HepG2 (cell line): ENCODE measurements around the gene ABT1. TPM values are rescaled to one million over a fixed set of nuclear protein-coding genes. Genes with fewer than 3 reads are reported as not detected.

Source experiments
- CENPX ChIP-seq: sonication (generic); formaldehyde crosslinking; IDR thresholded peaks from 2 replicates; pipeline ENCODE4 v1.9.0; 2021; ENCODE audit warnings: mild to moderate bottlenecking, missing genetic modification reagents, moderate library complexity
- EP300 ChIP-seq, 3 experiments: sonication (generic) in 1 of 3; formaldehyde crosslinking in 1 of 3; IDR thresholded peaks; 2 replicates each; pipeline versions ENCODE4 v1.5.1 to v1.6.1; 2011 to 2020; ENCODE audit warnings: low read depth in 2 of 3, low read length in 2 of 3, borderline replicate concordance in 1 of 3, improper control_type of control experiment in 1 of 3, mild to moderate bottlenecking in 1 of 3, missing genetic modification reagents in 1 of 3, moderate library complexity in 1 of 3
- FLYWCH1 ChIP-seq: sonication (generic); formaldehyde crosslinking; IDR thresholded peaks from 2 replicates; pipeline ENCODE4 v1.8.1; 2023; ENCODE audit warnings: mild to moderate bottlenecking, missing genetic modification reagents
- FOXM1 ChIP-seq: sonication (generic); formaldehyde crosslinking; IDR thresholded peaks from 2 replicates; pipeline ENCODE4 v1.5.0; 2020; ENCODE audit warnings: missing genetic modification reagents
- HNF1B ChIP-seq: sonication (generic); formaldehyde crosslinking; IDR thresholded peaks from 2 replicates; pipeline ENCODE4 v1.5.1; 2020; ENCODE audit warnings: mild to moderate bottlenecking, moderate library complexity, missing genetic modification reagents
- IRF2 ChIP-seq: IDR thresholded peaks from 2 replicates; pipeline ENCODE4 v1.6.1; 2018; ENCODE audit warnings: missing genetic modification reagents, missing compliant biosample characterization
- MEIS2 ChIP-seq: sonication (generic); formaldehyde crosslinking; IDR thresholded peaks from 2 replicates; pipeline ENCODE4 v1.9.0; 2021; ENCODE audit warnings: mild to moderate bottlenecking, missing genetic modification reagents
- MIER3 ChIP-seq: IDR thresholded peaks from 2 replicates; pipeline ENCODE4 v1.6.1; 2016; ENCODE audit warnings: missing compliant biosample characterization, borderline replicate concordance
- NCOA2 ChIP-seq: sonication (generic); formaldehyde crosslinking; IDR thresholded peaks from 2 replicates; pipeline ENCODE4 v1.8.0; 2022; ENCODE audit warnings: inconsistent platforms
- PRDM15 ChIP-seq: sonication (generic); formaldehyde crosslinking; IDR thresholded peaks from 2 replicates; pipeline ENCODE4 v1.4.0; 2020; ENCODE audit warnings: missing genetic modification reagents
- REXO4 ChIP-seq: sonication (generic); formaldehyde crosslinking; IDR thresholded peaks from 2 replicates; pipeline ENCODE4 v1.8.0; 2022; ENCODE audit warnings: missing genetic modification reagents, mild to moderate bottlenecking, borderline replicate concordance
- SALL1 ChIP-seq: sonication (generic); formaldehyde crosslinking; IDR thresholded peaks from 2 replicates; pipeline ENCODE4 v1.8.0; 2022; ENCODE audit warnings: mild to moderate bottlenecking, missing genetic modification reagents
- SMAD1 ChIP-seq: sonication (generic); formaldehyde crosslinking; IDR thresholded peaks from 2 replicates; pipeline ENCODE4 v1.4.0; 2020; ENCODE audit warnings: missing genetic modification reagents, low read depth, mild to moderate bottlenecking, borderline replicate concordance
- SNAI1 ChIP-seq: sonication (generic); formaldehyde crosslinking; IDR thresholded peaks from 2 replicates; pipeline ENCODE4 v1.5.0; 2020; ENCODE audit warnings: mild to moderate bottlenecking, missing genetic modification reagents, borderline replicate concordance
- TBP ChIP-seq: sonication (generic); formaldehyde crosslinking; IDR thresholded peaks from 2 replicates; pipeline ENCODE4 v1.5.0; 2020; ENCODE audit warnings: missing genetic modification reagents
- ZBTB7B ChIP-seq: sonication (generic); formaldehyde crosslinking; IDR thresholded peaks from 2 replicates; pipeline ENCODE4 v1.4.0; 2020; ENCODE audit warnings: missing genetic modification reagents
- ZNF205 ChIP-seq: IDR thresholded peaks from 2 replicates; pipeline ENCODE4 v1.6.1; 2018; ENCODE audit warnings: missing biosample characterization, missing genetic modification reagents
- ZNF34 ChIP-seq: sonication (generic); formaldehyde crosslinking; IDR thresholded peaks from 2 replicates; pipeline ENCODE4 v1.4.0; 2020; ENCODE audit warnings: mild to moderate bottlenecking, missing genetic modification reagents, borderline replicate concordance
- ZNF800 ChIP-seq: sonication (generic); formaldehyde crosslinking; IDR thresholded peaks from 2 replicates; pipeline ENCODE4 v1.4.0; 2020; ENCODE audit warnings: missing genetic modification reagents
- ZNF878 ChIP-seq: sonication (generic); formaldehyde crosslinking; IDR thresholded peaks from 2 replicates; pipeline ENCODE4 v1.8.1; 2023; ENCODE audit warnings: mild to moderate bottlenecking, missing genetic modification reagents, moderate library complexity
- ZSCAN9 ChIP-seq: IDR thresholded peaks from 2 replicates; pipeline ENCODE4 v1.6.1; 2016; ENCODE audit warnings: borderline replicate concordance
- polyA plus RNA-seq, 8 experiments: library from polyadenylated mRNA; depleted of rRNA in 3 of 8; stranded (reverse) in 7 of 8; unstranded in 1 of 8; fragments of >200 nt; fragmentation: Illumina TruSeq in 4 of 8; extraction: Trizol in 4 of 8; gene quantifications; 2 replicates each; pipeline versions ENCODE4 v1.2.1 to v1.2.3, GENCODE V29; 2011 to 2016; ENCODE audit warnings: low read depth in 4 of 8, missing spikeins in 1 of 8, mixed read lengths in 1 of 8; ENCODE audit not compliant: insufficient read depth in 1 of 8
- total RNA-seq, 5 experiments: library from RNA; depleted of rRNA; stranded (reverse); fragments of >200 nt; fragmentation: Illumina TruSeq; extraction: Trizol; gene quantifications; 2 replicates each; pipeline ENCODE4 v1.2.3, GENCODE V29; 2016; ENCODE audit warnings: low read depth in 1 of 5

Gene ABT1
- total and polyA plus RNA-seq, 2 of the 13 experiments (the other 11 are each of a cell fraction or from before 2014, with no cell fraction given) = 38.4 TPM

GRCh38 chr6:26554697-26555504, 41.9 kb upstream of the ABT1 start (continued):
- no peak for TF ChIP-seq PRDM15 (CRISPR knock-in tag)
- TF ChIP-seq FLYWCH1 (CRISPR knock-in tag) = no peak
- TF ChIP-seq SMAD1 = no peak
- no peak for TF ChIP-seq EP300 (IDR thresholded peaks at IDR 0.05; ENCODE audit: low read depth in 2 of 2, low read length in 2 of 2)
- no peak for TF ChIP-seq EP300 (CRISPR knock-in tag; IDR thresholded peaks at IDR 0.05; ENCODE audit: borderline replicate concordance)
- TF ChIP-seq MIER3 (CRISPR knock-in tag) = 0 out of 2 replicates have a peak, but pooled peaks have one; percentile 8
- 0 out of 2 replicates have a peak, but pooled peaks have one; percentile 34 for TF ChIP-seq HNF1B
- no peak for TF ChIP-seq FOXM1
- no peak for TF ChIP-seq ZNF800 (CRISPR knock-in tag)
- TF ChIP-seq ZNF878 (CRISPR knock-in tag) = 0 out of 2 replicates have a peak, but pooled peaks have one; percentile 10
- TF ChIP-seq SNAI1 (CRISPR knock-in tag) = no peak
- TF ChIP-seq CENPX (CRISPR knock-in tag) = no peak
- TF ChIP-seq ZBTB7B (CRISPR knock-in tag) = 0 out of 2 replicates have a peak, but pooled peaks have one; percentile 25
- TF ChIP-seq REXO4 (CRISPR knock-in tag) = no peak
- 0 out of 2 replicates have a peak, but pooled peaks have one; percentile 11 for TF ChIP-seq NCOA2 (CRISPR knock-in tag)
- TF ChIP-seq ZNF34 (CRISPR knock-in tag) = no peak
- TF ChIP-seq TBP (CRISPR knock-in tag) = no peak
- peak; percentile 23; the same call in 1 of the 2 replicates for TF ChIP-seq ZNF205
- TF ChIP-seq IRF2 (CRISPR knock-in tag) = peak; percentile 6; the same call in 1 of the 2 replicates
- peak; percentile 41; the same call in 1 of the 2 replicates for TF ChIP-seq ZSCAN9 (CRISPR knock-in tag)
- no peak for TF ChIP-seq MEIS2
- TF ChIP-seq SALL1 (CRISPR knock-in tag) = peak; percentile 56; the same call in 1 of the 2 replicates
